Stomach (tissue), 4 donors: ENCODE data around the gene GLYATL2.

Experiments
- EP300 ChIP-seq: sonication (generic); formaldehyde crosslinking; IDR thresholded peaks from one replicate; pipeline ENCODE4 v1.6.1; 2017; ENCODE audit warnings: antibody characterized with exemption
- POLR2A ChIP-seq, 4 donors: fragments of 450-650 bp; IDR thresholded peaks; one replicate each; pipeline ENCODE4 v1.6.1; 2016; ENCODE audit warnings: antibody characterized with exemption in 4 of 4, control low read depth in 2 of 4, mild to moderate bottlenecking in 1 of 4, moderate library complexity in 1 of 4
- POLR2AphosphoS5 ChIP-seq, 3 donors: sonication (generic); formaldehyde crosslinking; IDR thresholded peaks; one replicate each; pipeline ENCODE4 v1.6.1; 2016; ENCODE audit warnings: antibody characterized with exemption in 3 of 3
- TF ChIP-seq, protein P1 (sequence below), 7 experiments: fragments of 450-650 bp in 4 of 7; fragments of 200-600 bp in 3 of 7; sonication (generic) in 3 of 7; IDR thresholded peaks; one replicate each; pipeline ENCODE4 v1.5.1; 2016 to 2019; ENCODE audit warnings: antibody characterized with exemption in 7 of 7, control low read depth in 2 of 7, mild to moderate bottlenecking in 1 of 7

DNA sequence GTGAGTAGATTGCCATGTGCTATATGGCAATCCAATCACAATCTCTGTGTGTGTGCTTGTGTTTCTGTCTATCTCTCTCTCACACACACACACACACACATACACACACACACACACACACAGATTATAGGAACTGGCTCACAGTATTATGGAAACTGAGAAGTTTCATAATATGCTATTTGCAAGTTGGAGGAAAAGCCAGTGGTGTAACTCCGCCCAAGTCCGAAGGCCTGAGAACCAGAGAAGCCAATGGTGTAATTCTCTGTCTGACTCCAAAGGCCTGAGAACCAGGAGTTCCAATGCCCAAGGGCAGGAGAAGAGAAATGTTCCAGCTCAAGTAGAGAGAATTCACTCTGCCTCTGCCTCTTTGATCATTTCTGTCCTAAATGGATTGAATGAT lies 37.2 kb downstream of the GLYATL2 start:
- TF ChIP-seq POLR2A (IDR thresholded peaks at IDR 0.05) (no peak), POLR2AphosphoS5 (IDR thresholded peaks at IDR 0.05) (no peak), EP300 (no peak)
- TF ChIP-seq, protein P1, sequence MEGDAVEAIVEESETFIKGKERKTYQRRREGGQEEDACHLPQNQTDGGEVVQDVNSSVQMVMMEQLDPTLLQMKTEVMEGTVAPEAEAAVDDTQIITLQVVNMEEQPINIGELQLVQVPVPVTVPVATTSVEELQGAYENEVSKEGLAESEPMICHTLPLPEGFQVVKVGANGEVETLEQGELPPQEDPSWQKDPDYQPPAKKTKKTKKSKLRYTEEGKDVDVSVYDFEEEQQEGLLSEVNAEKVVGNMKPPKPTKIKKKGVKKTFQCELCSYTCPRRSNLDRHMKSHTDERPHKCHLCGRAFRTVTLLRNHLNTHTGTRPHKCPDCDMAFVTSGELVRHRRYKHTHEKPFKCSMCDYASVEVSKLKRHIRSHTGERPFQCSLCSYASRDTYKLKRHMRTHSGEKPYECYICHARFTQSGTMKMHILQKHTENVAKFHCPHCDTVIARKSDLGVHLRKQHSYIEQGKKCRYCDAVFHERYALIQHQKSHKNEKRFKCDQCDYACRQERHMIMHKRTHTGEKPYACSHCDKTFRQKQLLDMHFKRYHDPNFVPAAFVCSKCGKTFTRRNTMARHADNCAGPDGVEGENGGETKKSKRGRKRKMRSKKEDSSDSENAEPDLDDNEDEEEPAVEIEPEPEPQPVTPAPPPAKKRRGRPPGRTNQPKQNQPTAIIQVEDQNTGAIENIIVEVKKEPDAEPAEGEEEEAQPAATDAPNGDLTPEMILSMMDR (IDR thresholded peaks at IDR 0.05) = no peak
